SK-N-SH (cell line): Measurements from ENCODE around the gene CCDC38. TPM values are rescaled to one million over a fixed set of nuclear protein-coding genes. Genes with fewer than 3 reads are reported as not detected.

Experiments
- CTCF ChIA-PET: fragments of 300-600, 350-600 bp; formaldehyde crosslinking; extraction: SDS; loops from one replicate; lab custom pipeline; 2021; lab: Yijun Ruan, JAX
- POLR2A ChIA-PET: fragments of 350-600 bp; sonication (Branson Sonifier 250); formaldehyde crosslinking; extraction: SDS; loops from one replicate; lab custom pipeline; 2020; ENCODE audit warnings: antibody characterized with exemption, inconsistent platforms; lab: Yijun Ruan, JAX
- DNase-seq: peaks from one replicate; pipeline ENCODE4 v3.0.0; 2012
- H2AFZ ChIP-seq: fragments of 200-600 bp; sonication (generic); 2 replicates; pipeline ENCODE4 v1.8.1; 2016; ENCODE audit warnings: antibody characterized with exemption, mild to moderate bottlenecking, low read depth
- H3F3A ChIP-seq: fragments of 200-600 bp; sonication (generic); replicated peaks from 2 replicates; pipeline ENCODE3; 2016; ENCODE audit warnings: antibody characterized with exemption, mild to moderate bottlenecking; ENCODE audit not compliant: insufficient read depth
- H3K27ac ChIP-seq, 2 experiments: fragments of 200-500 bp in 1 of 2; fragments of 200-600 bp in 1 of 2; sonication (Bioruptor generic) in 1 of 2; sonication (generic), shearing (Covaris generic) in 1 of 2; 2 replicates each; pipeline versions ENCODE4 v1.5.1 to v1.6.1; 2014 to 2016; ENCODE audit warnings: low read depth in 2 of 2, inconsistent platforms in 1 of 2, low read length in 1 of 2, mild to moderate bottlenecking in 1 of 2, mixed read lengths in 1 of 2
- H3K27me3 ChIP-seq: fragments of 200-600 bp; sonication (generic), shearing (Covaris generic); 2 replicates; pipeline ENCODE4 v1.6.1; 2016; ENCODE audit warnings: mixed run types; ENCODE audit not compliant: insufficient read depth
- H3K36me3 ChIP-seq, 2 experiments: fragments of 200-500 bp in 1 of 2; fragments of 200-600 bp in 1 of 2; sonication (Bioruptor generic) in 1 of 2; sonication (generic) in 1 of 2; replicated peaks in 1 of 2; 2 replicates each; pipeline versions ENCODE3 to v1.5.1; 2014 to 2016; ENCODE audit warnings: low read length in 1 of 2, mild to moderate bottlenecking in 1 of 2; ENCODE audit not compliant: insufficient read depth in 2 of 2, control insufficient read depth in 1 of 2
- H3K4me1 ChIP-seq, 2 experiments: fragments of 200-500 bp in 1 of 2; fragments of 200-600 bp in 1 of 2; sonication (Bioruptor generic) in 1 of 2; sonication (generic), shearing (Covaris generic) in 1 of 2; 2 replicates each; pipeline versions ENCODE4 v1.5.1 to v1.6.1; 2014 to 2016; ENCODE audit warnings: low read depth in 1 of 2, low read length in 1 of 2, mixed run types in 1 of 2; ENCODE audit not compliant: insufficient read depth in 2 of 2, control insufficient read depth in 1 of 2
- H3K4me2 ChIP-seq: fragments of 200-600 bp; sonication (generic), shearing (Covaris generic); 2 replicates; pipeline ENCODE4 v1.6.1; 2017; ENCODE audit warnings: mixed run types
- H3K4me3 ChIP-seq, 2 experiments: fragments of 200-500 bp in 1 of 2; fragments of 200-600 bp in 1 of 2; sonication (Bioruptor generic) in 1 of 2; sonication (generic), shearing (Covaris generic) in 1 of 2; 2 replicates each; pipeline versions ENCODE4 v1.5.1 to v1.8.1; 2014 to 2016; ENCODE audit warnings: low read depth in 2 of 2, inconsistent platforms in 1 of 2, low read length in 1 of 2, mild to moderate bottlenecking in 1 of 2, mixed read lengths in 1 of 2, moderate library complexity in 1 of 2
- H3K79me2 ChIP-seq: fragments of 200-600 bp; sonication (generic); 2 replicates; pipeline ENCODE4 v1.8.1; 2017; ENCODE audit warnings: mild to moderate bottlenecking; ENCODE audit not compliant: insufficient read depth
- H3K9ac ChIP-seq: fragments of 200-600 bp; sonication (generic); 2 replicates; pipeline ENCODE4 v1.6.1; 2017; ENCODE audit warnings: mixed run types
- H3K9me2 ChIP-seq: fragments of 200-600 bp; sonication (generic); 2 replicates; pipeline ENCODE4 v1.6.1; 2017; ENCODE audit warnings: mixed run types
- H3K9me3 ChIP-seq: fragments of 200-600 bp; sonication (generic); 2 replicates; pipeline ENCODE4 v1.6.1; 2017; ENCODE audit warnings: mixed run types, mild to moderate bottlenecking, moderate library complexity
- H4K20me1 ChIP-seq: fragments of 200-600 bp; sonication (generic); 2 replicates; pipeline ENCODE4 v1.6.1; 2017; ENCODE audit warnings: mild to moderate bottlenecking, mixed run types; ENCODE audit not compliant: insufficient read depth
- EP300 ChIP-seq, 2 experiments: IDR thresholded peaks; 2 replicates each; pipeline versions ENCODE4 v1.4.0 to v1.6.1; 2012; ENCODE audit warnings: borderline replicate concordance in 1 of 2, low read depth in 1 of 2, low read length in 1 of 2
- FOXM1 ChIP-seq: IDR thresholded peaks from 2 replicates; pipeline ENCODE4 v1.4.0; 2012; ENCODE audit warnings: low read depth, mild to moderate bottlenecking
- GATA2 ChIP-seq: sonication (generic); formaldehyde crosslinking; IDR thresholded peaks from 2 replicates; pipeline ENCODE4 v1.5.0; 2020; ENCODE audit warnings: mild to moderate bottlenecking, missing genetic modification reagents
- RCOR1 ChIP-seq: fragments of 150-350 bp; IDR thresholded peaks from 2 replicates; pipeline ENCODE4 v1.6.1; 2017; ENCODE audit warnings: antibody characterized with exemption, low read length
- REST ChIP-seq: IDR thresholded peaks from 2 replicates; pipeline ENCODE4 v1.6.1; 2012; ENCODE audit warnings: mild to moderate bottlenecking, low read depth, low read length, moderate library complexity
- USF2 ChIP-seq: fragments of 150-350 bp; IDR thresholded peaks from 2 replicates; pipeline ENCODE4 v1.6.1; 2017; ENCODE audit warnings: antibody characterized with exemption, low read length, low read depth, borderline replicate concordance
- WGBS: methylation state at CpG from one replicate; pipeline ENCODE4 v1.1.6; 2017; ENCODE audit warnings: low lambda C conversion rate; 5-methylcytosine and 5-hydroxymethylcytosine counted together
- polyA plus RNA-seq, 3 experiments: library from polyadenylated mRNA; depleted of rRNA; stranded (reverse); fragments of >200 nt; gene quantifications; 2 replicates each; pipeline ENCODE4 v1.2.3, GENCODE V29; 2012

Gene CCDC38
- polyA plus RNA-seq, 1 of the 3 experiments (the other 2 are of a cell fraction), result not detected

- Histone ChIP-seq H3F3A (no peaks in the 10 kb centered on the region), H3K4me2 (no peak overlapping the region), H2AFZ (no peak overlapping the region), H4K20me1 (no peaks in the 10 kb centered on the region), H3K4me3 (no peak overlapping the region; a peak in 1 of 4 replicates), H3K79me2 (no peaks in the 10 kb centered on the region), H3K9me3 (no peaks in the 10 kb centered on the region), H3K4me1 (peaks cover 0 to 7% of the 10 kb centered on the region in 2 experiments; a peak in 2 of 4 replicates), H3K9ac (no peak overlapping the region), H3K36me3 (no peaks in the 10 kb centered on the region), H3K27me3 (no peaks in the 10 kb centered on the region), H3K9me2 (no peaks in the 10 kb centered on the region), H3K27ac (no peak overlapping the region)
- TF ChIP-seq REST (no peak), FOXM1 (no peak), EP300 (IDR thresholded peaks at IDR 0.05; ENCODE audit: borderline replicate concordance in 1 of 2, low read depth in 1 of 2, low read length in 1 of 2) (no peak), RCOR1 (no peak)
- ChIA-PET POLR2A (no interaction called here), CTCF (interaction anchor here (1.8 to 10.3 kb wide), 2 partner anchors 31 to 51 kb away, joined by 8 to 105 read pairs; no protein-coding TSS in a partner anchor)
- DNase-seq, result no peak
- WGBS, result 66% methylated on average over 2 of the region's 2 CpGs
Observed at GRCh38 chr12:95967301-95967700, 24.9 kb upstream of the CCDC38 start.

GRCh38 chr12:95966287-95966870 is 24.0 kb upstream of the CCDC38 start:
- H3F3A ChIP-seq, result no peaks in the 10 kb centered on the region
- POLR2A ChIA-PET, result interaction anchor here (1.1 kb wide), 1 partner anchor 24 kb away, joined by 4 read pairs; the partner anchor contains the start of genes AMDHD1 and CCDC38
- H2AFZ ChIP-seq, result no peak overlapping the region
- H3K79me2 ChIP-seq, result no peaks in the 10 kb centered on the region
- H3K36me3 ChIP-seq, result no peaks in the 10 kb centered on the region
- WGBS, result 42% methylated on average over 7 of the region's 7 CpGs
- peak overlapping the region in 1 of 2 experiments; percentile 60; a peak in 2 of 4 replicates for H3K27ac ChIP-seq
- no peak overlapping the region for H3K4me3 ChIP-seq
- TF ChIP-seq USF2 (no peak), GATA2 (CRISPR knock-in tag) (peak; percentile 30; the same call in 1 of the 2 replicates)
- TF ChIP-seq, all 33 proteins: peak for 1
- Histone ChIP-seq H4K20me1 (no peaks in the 10 kb centered on the region), H3K4me1 (peaks cover 0 to 7% of the 10 kb centered on the region in 2 experiments; a peak in 2 of 4 replicates), H3K9ac (no peak overlapping the region), H3K9me3 (no peaks in the 10 kb centered on the region), H3K4me2 (no peak overlapping the region), H3K27me3 (no peaks in the 10 kb centered on the region), H3K9me2 (no peaks in the 10 kb centered on the region)
- DNase-seq, result peak; percentile 51
- CTCF ChIA-PET, result interaction anchor here (1.3 to 10.3 kb wide), 3 partner anchors 22 to 50 kb away, joined by 4 to 105 read pairs (median 8); no protein-coding TSS in a partner anchor
